GM19397 (cell line): ENCODE measurements around the gene GPR132.

Experiments
- ATAC-seq: cut with Tn5 transposase; IDR thresholded peaks from one replicate; pipeline ENCODE4 v1.9.1; 2021; ENCODE audit warnings: mild to moderate bottlenecking, moderate library complexity; ENCODE audit not compliant: unreplicated experiment

Gene GPR132

GRCh38 chr14:105005929-105006830 lies 59.0 kb downstream of the GPR132 start:
- no peak for ATAC-seq

GRCh38 chr14:105005329-105005928 lies 59.8 kb downstream of the GPR132 start:
- no peak for ATAC-seq
